HCT116 (cell line): ENCODE data around the gene GM2A.

Experiments used
- ATF3 ChIP-seq: IDR thresholded peaks from 2 replicates; pipeline ENCODE4 v1.6.1; 2012
- CEBPB ChIP-seq: IDR thresholded peaks from 2 replicates; pipeline ENCODE4 v1.6.1; 2012; ENCODE audit warnings: low read depth
- CTCF ChIP-seq, 3 experiments: fragments of 200-600 bp in 1 of 3; sonication (generic) in 1 of 3; IDR thresholded peaks in 2 of 3; conservative IDR thresholded peaks in 1 of 3; 2 replicates each; pipeline ENCODE4 v1.5.1; 2012 to 2017; ENCODE audit warnings: low read depth in 2 of 3, low read length in 2 of 3, antibody characterized with exemption in 1 of 3, borderline replicate concordance in 1 of 3, control low read depth in 1 of 3, mild to moderate bottlenecking in 1 of 3, mixed read lengths in 1 of 3, mixed run types in 1 of 3, moderate library complexity in 1 of 3; ENCODE audit not compliant: insufficient read depth in 1 of 3
- EZH2 ChIP-seq: fragments of 200-600 bp; sonication (generic); IDR thresholded peaks from 2 replicates; pipeline ENCODE4 v1.6.1; 2017; ENCODE audit warnings: antibody characterized with exemption, mixed run types
- MAX ChIP-seq: IDR thresholded peaks from 2 replicates; pipeline ENCODE4 v1.6.1; 2012
- POLR2A ChIP-seq: IDR thresholded peaks from 2 replicates; pipeline ENCODE4 v1.7.0; 2011; ENCODE audit warnings: borderline replicate concordance; ENCODE audit not compliant: insufficient read depth, insufficient read length; ENCODE audit errors: extremely low read depth
- POLR2AphosphoS5 ChIP-seq: IDR thresholded peaks from 2 replicates; pipeline ENCODE4 v1.6.1; 2011; ENCODE audit warnings: mild to moderate bottlenecking, low read depth, low read length, moderate library complexity
- REST ChIP-seq: IDR thresholded peaks from 2 replicates; pipeline ENCODE4 v1.6.1; 2012; ENCODE audit warnings: low read depth
- ZNF274 ChIP-seq: fragments of 200-500 bp; sonication (Bioruptor generic); IDR thresholded peaks from 2 replicates; pipeline ENCODE4 v1.6.1; 2014; ENCODE audit warnings: mild to moderate bottlenecking, low read depth, low read length, inconsistent platforms

GRCh38 chr5:151258816-151259215 lies 5.8 kb downstream of the GM2A start:
- TF ChIP-seq CTCF (IDR thresholded peaks at IDR 0.05 in 2 of 3, conservative IDR thresholded peaks at IDR 0.05 in 1 of 3; ENCODE audit: borderline replicate concordance in 1 of 3, insufficient read depth in 1 of 3, low read depth in 2 of 3, low read length in 2 of 3) (no peak), MAX (no peak), ATF3 (no peak), POLR2A (no peak), EZH2 (no peak), ZNF274 (no peak), REST (no peak), POLR2AphosphoS5 (no peak), CEBPB (no peak)
